GM13977 (cell line): Measurements from ENCODE around the gene PAQR4.
A peak's percentile ranks its signal among the peaks of the same experiment; 100 is the strongest.

ENCODE experiments used
- DNase-seq: peaks from one replicate; pipeline ENCODE4 v3.0.0; 2012; ENCODE audit warnings: low spot score
- in situ Hi-C: fragments of 300-500 bp; cut with MboI; formaldehyde crosslinking; loops from one replicate; pipeline ENCODE4 v1.12.0; 2022; ENCODE audit warnings: low sequenced_read_pairs, low pct_unique_long_range_greater_than_20kb, mixed read lengths, inconsistent platforms; ENCODE audit not compliant: unreplicated experiment
- TF ChIP-seq, protein P1 (sequence below): IDR thresholded peaks from 2 replicates; pipeline ENCODE4 v1.5.1; 2012; ENCODE audit warnings: mild to moderate bottlenecking, control low read depth; ENCODE audit not compliant: insufficient read depth; ENCODE audit errors: extremely low read depth, missing control alignments

The PAQR4 gene

GRCh38 chr16:2992383-2993081 lies 23.4 kb downstream of the PAQR4 start:
- in situ Hi-C loops = no loop called here

GRCh38 chr16:2996298-2996697 lies 27.1 kb downstream of the PAQR4 start:
- in situ Hi-C loops = no loop called here
- DNase-seq = no peak
- TF ChIP-seq, protein P1, sequence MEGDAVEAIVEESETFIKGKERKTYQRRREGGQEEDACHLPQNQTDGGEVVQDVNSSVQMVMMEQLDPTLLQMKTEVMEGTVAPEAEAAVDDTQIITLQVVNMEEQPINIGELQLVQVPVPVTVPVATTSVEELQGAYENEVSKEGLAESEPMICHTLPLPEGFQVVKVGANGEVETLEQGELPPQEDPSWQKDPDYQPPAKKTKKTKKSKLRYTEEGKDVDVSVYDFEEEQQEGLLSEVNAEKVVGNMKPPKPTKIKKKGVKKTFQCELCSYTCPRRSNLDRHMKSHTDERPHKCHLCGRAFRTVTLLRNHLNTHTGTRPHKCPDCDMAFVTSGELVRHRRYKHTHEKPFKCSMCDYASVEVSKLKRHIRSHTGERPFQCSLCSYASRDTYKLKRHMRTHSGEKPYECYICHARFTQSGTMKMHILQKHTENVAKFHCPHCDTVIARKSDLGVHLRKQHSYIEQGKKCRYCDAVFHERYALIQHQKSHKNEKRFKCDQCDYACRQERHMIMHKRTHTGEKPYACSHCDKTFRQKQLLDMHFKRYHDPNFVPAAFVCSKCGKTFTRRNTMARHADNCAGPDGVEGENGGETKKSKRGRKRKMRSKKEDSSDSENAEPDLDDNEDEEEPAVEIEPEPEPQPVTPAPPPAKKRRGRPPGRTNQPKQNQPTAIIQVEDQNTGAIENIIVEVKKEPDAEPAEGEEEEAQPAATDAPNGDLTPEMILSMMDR = no peak

More at GRCh38 chr16:2992383-2993081, 23.4 kb downstream of the PAQR4 start:
- no peak for DNase-seq
- TF ChIP-seq, protein P1 = no peak

GRCh38 chr16:2999929-3000328 lies 30.8 kb downstream of the PAQR4 start:
- TF ChIP-seq, protein P1 = no peak
- DNase-seq = no peak
- in situ Hi-C loops = no loop called here

DNA sequence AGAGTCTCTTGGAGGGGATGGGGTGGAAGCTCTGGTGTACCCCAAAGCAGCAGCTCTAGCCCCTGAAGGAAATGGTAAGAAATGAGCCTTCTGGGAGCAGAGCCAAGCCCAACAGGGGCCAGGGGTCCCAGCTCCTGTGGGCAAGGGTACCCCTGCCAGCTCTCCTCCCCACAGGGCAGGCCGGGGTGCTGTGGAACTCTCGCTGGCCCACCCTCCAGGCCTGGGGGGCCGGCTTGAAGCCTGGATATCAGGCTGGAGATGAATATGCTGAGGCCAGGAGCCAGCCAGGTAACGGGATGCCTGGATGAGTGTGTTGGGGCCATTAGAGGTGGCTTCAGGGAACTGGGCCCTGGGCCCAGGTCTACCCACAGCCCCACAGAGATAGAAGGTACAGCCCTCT lies 31.4 kb downstream of the PAQR4 start:
- in situ Hi-C loops = no loop called here
- no peak for DNase-seq
- TF ChIP-seq, protein P1 = no peak

DNA sequence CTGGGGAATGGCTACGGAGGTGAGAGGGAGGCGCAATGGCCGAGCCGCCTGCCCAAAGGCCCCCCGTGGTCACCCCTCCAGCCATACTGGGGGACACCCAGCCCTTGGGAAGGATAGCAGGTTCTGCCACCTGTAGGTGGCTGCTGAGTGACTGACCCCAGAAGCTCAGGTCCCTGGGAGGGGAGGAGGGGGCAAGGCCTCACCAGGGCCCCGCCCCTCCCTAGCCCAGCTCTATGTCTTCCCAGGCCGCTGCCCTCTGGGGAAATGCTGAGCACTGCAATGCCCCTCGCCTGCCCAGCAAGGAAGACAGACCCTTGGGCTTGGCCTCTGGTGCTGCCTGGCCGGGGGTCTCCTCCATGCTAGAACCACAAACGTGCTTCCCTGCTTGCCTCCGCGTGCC lies 32.2 kb downstream of the PAQR4 start:
- in situ Hi-C loops = no loop called here

DNA sequence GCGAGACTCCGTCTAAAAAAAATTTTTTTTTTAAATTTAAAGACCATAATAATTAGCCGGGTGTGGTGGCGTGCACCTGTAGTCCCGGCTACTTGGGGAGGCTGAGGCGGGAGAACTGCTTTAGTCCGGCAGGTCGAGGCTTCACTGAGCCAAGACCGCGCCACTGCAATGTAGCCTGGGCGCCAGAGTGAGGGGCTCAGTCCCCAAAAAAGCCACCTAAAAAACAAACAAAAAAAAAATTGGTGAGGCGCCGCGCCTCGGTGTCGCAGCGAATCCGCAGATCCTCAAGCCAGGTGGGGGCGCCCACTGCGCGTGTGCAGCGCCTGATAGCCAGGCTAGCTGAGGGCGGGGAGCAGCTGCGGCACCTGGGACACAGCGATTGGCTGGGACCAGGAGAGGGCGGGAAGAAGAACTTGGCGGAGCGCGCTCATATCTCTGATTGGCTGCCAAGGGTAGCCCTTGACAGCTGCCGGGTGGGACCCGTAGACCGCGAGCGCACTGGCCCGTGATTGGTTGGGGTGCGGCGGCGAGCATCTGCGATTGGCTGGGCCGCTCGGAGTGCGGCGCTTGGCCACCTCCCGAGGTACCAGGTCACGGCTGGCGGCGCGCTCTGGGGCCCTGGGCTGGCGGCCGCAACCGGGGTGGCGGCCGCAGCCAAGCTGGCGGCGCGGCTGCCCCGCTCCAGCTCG lies 34.6 kb downstream of the PAQR4 start:
- in situ Hi-C loops = no loop called here
- TF ChIP-seq, protein P1 = peak; percentile 86
- DNase-seq = peak; percentile 100

More for the DNA sequence above, 32.2 kb downstream of the PAQR4 start:
- TF ChIP-seq, protein P1 = no peak
- no peak for DNase-seq
